Lower lobe of right lung (tissue), 2 donors: ENCODE measurements around the gene PKM. TPM values are rescaled to one million over a fixed set of nuclear protein-coding genes. Genes with fewer than 3 reads are reported as not detected.
"Not testable (repeated sequence)": the region's sequence is repeated elsewhere in the genome, so short reads cannot be mapped to it uniquely, and the experiment has no call there.

Experiments used
- ATAC-seq, 2 donors: fragments of 200-7000 bp; cut with Tn5 transposase; one replicate each; pipeline ENCODE4 v1.9.1; 2020 to 2022; ENCODE audit warnings: mild to moderate bottlenecking in 2 of 2, moderate library complexity in 2 of 2
- DNase-seq: peaks from one replicate; pipeline ENCODE4 v3.0.0-alpha.2; 2020
- H3K27ac ChIP-seq: fragments of 200-600 bp; one replicate; pipeline ENCODE4 v1.8.0; 2022
- H3K27me3 ChIP-seq: fragments of 200-600 bp; one replicate; pipeline ENCODE4 v1.8.0; 2022; ENCODE audit warnings: low read depth
- H3K36me3 ChIP-seq: fragments of 200-600 bp; one replicate; pipeline ENCODE4 v1.8.0; 2022; ENCODE audit warnings: mild to moderate bottlenecking
- H3K4me1 ChIP-seq: fragments of 200-600 bp; one replicate; pipeline ENCODE4 v1.8.0; 2022
- H3K4me3 ChIP-seq: fragments of 200-600 bp; one replicate; pipeline ENCODE4 v1.8.0; 2022; ENCODE audit warnings: mild to moderate bottlenecking
- H3K9me3 ChIP-seq: fragments of 200-600 bp; one replicate; pipeline ENCODE4 v1.8.0; 2022
- CTCF ChIP-seq: fragments of 200-600 bp; IDR thresholded peaks from one replicate; pipeline ENCODE4 v1.8.0; 2022; ENCODE audit warnings: antibody characterized with exemption, mild to moderate bottlenecking
- intact Hi-C: fragments of 100-400 bp; cut with DNase I; formaldehyde crosslinking; loops from one replicate; pipeline ENCODE4 v1.11.0; 2022
- long read RNA-seq: library from polyadenylated mRNA; unstranded; transcript quantifications from one replicate; pipeline ENCODE4 v2.0.0, GENCODE V29; 2021
- total RNA-seq: library from RNA; stranded (reverse); fragmentation: NEBNext Ultra II Directional; extraction: Animal tissue kit (Norgen Biotek cat#: 25700); gene quantifications from one replicate; pipeline ENCODE4 v1.2.1, GENCODE V29; 2021
- donor health status: DM: no; HTN: yes; CAD: no; lungs with severe emphysema.

The PKM gene
- 443 TPM for total RNA-seq
- long read RNA-seq, transcript PKM-214 (2 exons, 2,301 nt), result minor isoform, 7 of 999 reads
- long read RNA-seq, transcript PKM-212 (3 exons, 3,016 nt), result minor isoform, 8 of 999 reads
- long read RNA-seq, transcript PKM-202 (11 exons, 2,318 nt), result major isoform, 789 of 999 reads
- long read RNA-seq, partial matches to known transcripts, result 109 of 999 reads
- long read RNA-seq, other reads (novel, unspliced or antisense), result 84 of 999 reads

GRCh38 chr15:72231066-72231832 lies at the start of gene PKM:
Gene PKM (minus strand): TSS chr15:72231190. CDS start chr15:72219097, 12,093 bp downstream.
- peaks cover 50% of the 10 kb centered on the region for H3K4me1 ChIP-seq

GRCh38 chr15:72280751-72281150 lies 49.8 kb upstream of the PKM start:
- intact Hi-C loops, result no loop called here
- no peak for TF ChIP-seq CTCF
- ATAC-seq, result no peak
- no peak overlapping the region for H3K27ac ChIP-seq
- no peak for DNase-seq
- H3K9me3 ChIP-seq, result no peaks in the 10 kb centered on the region
- no peaks in the 10 kb centered on the region for H3K36me3 ChIP-seq
- H3K4me3 ChIP-seq, result no peak overlapping the region
- no peaks in the 10 kb centered on the region for H3K4me1 ChIP-seq
- H3K27me3 ChIP-seq, result no peaks in the 10 kb centered on the region

More at GRCh38 chr15:72231066-72231832, at the start of gene PKM:
- Histone ChIP-seq H3K27ac (peak within 1 kb of the TSS; percentile 96), H3K27me3 (no peaks in the 10 kb centered on the region), H3K4me3 (peak within 1 kb of the TSS; percentile 99), H3K36me3 (no peaks in the 10 kb centered on the region), H3K9me3 (no peaks in the 10 kb centered on the region)
- DNase-seq (peak; percentile 98), ATAC-seq (peak; percentile 94 to 95)
- intact Hi-C loops, result no loop called here
- no peak for TF ChIP-seq CTCF

GRCh38 chr15:72278737-72279136 lies 47.7 kb upstream of the PKM start:
- no peak for TF ChIP-seq CTCF
- H3K4me3 ChIP-seq, result no peak overlapping the region
- H3K27ac ChIP-seq, result no peak overlapping the region
- H3K36me3 ChIP-seq, result no peaks in the 10 kb centered on the region
- intact Hi-C loops, result no loop called here
- no peaks in the 10 kb centered on the region for H3K27me3 ChIP-seq
- no peaks in the 10 kb centered on the region for H3K4me1 ChIP-seq
- no peak for ATAC-seq
- no peaks in the 10 kb centered on the region for H3K9me3 ChIP-seq
- DNase-seq, result no peak

- Histone ChIP-seq H3K27me3 (no peaks in the 10 kb centered on the region), H3K27ac (no peak overlapping the region), H3K9me3 (no peaks in the 10 kb centered on the region), H3K36me3 (no peaks in the 10 kb centered on the region), H3K4me3 (no peak overlapping the region), H3K4me1 (peaks cover 15% of the 10 kb centered on the region)
- ATAC-seq (no peak), DNase-seq (no peak)
- no peak for TF ChIP-seq CTCF
- intact Hi-C loops, result no loop called here
These were observed 45.3 kb upstream of the PKM start for GRCh38 chr15:72276326-72276700.

- intact Hi-C loops, ATAC-seq: not testable (repeated sequence)
These were observed 44.8 kb upstream of the PKM start for GRCh38 chr15:72275635-72276325.

More at GRCh38 chr15:72275635-72276325, 44.8 kb upstream of the PKM start:
- H3K27me3 ChIP-seq, H3K9me3 ChIP-seq, H3K4me3 ChIP-seq, H3K27ac ChIP-seq, H3K36me3 ChIP-seq, DNase-seq: not testable (repeated sequence)
- peaks cover 20% of the 10 kb centered on the region for H3K4me1 ChIP-seq
